AML-193 (cell line): ENCODE data around the gene CCDC90B.

Experiments
- DNase-seq, 2 experiments: peaks; one replicate each; lab custom pipeline; 2025; lab: John Stamatoyannopoulos, UW

CCDC90B gene

DNA sequence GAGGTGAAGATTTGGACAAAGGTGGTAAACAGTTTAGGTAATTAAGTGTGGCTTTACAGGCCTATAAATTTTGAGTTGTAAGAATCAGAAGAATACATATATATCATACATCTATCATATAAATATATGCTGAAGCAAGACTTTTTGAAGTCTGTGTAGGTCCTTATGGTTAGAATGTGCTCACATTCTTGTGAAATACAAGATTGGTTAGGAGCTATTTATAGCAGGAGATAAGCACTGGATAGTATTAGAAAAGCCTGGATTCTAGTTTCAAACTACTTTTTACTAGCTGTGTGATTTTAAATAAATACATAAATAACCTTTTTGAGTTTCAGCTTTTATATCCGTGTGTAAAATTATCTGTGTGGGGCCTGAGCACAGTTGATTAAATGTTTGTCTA lies 50.3 kb downstream of the CCDC90B start:
- no peak for DNase-seq

DNA sequence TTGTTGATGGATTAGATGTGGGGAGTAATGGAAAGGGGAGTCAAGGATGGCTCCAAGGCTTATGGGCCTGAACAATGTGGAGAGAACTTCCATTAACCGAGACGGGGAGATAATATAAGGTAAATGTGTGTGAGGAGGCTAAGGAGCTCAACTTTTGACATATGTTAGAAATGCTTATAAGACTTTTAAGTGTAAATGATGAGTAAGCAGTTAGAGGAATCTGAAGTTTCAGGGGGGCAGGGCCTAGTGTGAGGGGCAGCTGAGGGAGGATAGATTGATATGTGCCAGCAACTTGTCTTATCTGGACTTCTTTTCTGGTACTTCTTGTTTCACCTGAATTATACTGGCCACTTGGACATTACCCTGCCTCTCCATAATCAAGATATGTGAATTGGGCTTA lies 62.7 kb downstream of the CCDC90B start:
- no peak for DNase-seq

DNA sequence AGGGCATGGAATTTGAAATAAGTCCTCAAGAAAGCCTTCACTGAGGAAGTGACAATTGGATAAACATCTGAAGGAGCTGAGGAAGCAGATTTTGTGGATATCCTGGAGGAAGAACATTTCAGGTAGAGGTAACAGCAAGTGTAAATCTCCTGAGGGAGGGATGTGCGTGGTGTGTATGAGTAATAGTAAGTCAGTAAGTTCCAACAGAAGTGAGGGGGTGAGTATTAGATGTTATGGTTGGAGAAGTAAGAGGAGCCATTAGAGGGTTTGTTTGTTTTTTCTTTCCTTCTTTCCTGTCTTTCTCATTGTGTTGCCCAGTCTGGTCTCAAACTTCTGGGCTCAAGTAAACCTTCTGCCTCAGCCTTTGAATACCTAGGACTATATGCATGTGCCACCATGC lies 63.7 kb downstream of the CCDC90B start:
- DNase-seq: no peak

DNA sequence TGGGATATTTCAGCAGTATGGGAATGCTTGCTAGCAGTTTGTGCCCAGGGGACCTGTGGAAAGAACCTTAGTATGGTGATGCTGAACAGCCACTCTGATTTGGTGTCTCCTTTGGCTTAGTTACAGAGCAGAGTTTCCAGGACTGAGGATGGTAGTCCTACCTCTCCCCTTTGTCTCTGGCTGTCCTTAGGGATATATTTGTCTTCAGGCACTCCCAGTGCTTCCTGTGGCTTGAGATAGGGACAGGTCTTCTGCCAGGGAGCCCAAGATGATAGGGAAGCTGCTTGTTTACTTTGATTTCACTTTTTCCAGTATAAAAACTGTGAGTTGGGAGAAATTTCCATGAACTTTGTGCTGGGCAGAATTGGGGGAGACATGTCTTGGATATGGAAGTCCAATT lies 64.5 kb downstream of the CCDC90B start:
- no peak for DNase-seq

DNA sequence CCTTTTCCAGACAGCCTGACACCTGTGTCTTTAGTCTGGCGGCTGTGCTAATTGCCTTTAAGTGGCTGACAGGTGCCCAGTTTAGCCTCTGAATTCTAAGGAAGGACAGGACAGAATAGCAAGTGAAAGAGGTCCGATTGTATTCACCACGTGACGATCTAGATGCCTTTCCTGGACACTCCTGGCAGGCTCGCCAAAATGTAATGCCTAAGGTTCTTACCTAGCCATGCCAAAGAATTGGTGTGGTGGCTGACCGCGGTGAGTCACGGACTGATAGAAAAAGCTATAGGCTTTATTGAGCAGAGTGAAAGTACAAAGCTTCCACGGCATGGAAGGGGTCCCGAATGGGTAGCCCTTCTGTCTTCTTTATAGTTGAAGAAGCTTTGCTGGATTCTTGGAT lies 65.9 kb downstream of the CCDC90B start:
- no peak for DNase-seq

DNA sequence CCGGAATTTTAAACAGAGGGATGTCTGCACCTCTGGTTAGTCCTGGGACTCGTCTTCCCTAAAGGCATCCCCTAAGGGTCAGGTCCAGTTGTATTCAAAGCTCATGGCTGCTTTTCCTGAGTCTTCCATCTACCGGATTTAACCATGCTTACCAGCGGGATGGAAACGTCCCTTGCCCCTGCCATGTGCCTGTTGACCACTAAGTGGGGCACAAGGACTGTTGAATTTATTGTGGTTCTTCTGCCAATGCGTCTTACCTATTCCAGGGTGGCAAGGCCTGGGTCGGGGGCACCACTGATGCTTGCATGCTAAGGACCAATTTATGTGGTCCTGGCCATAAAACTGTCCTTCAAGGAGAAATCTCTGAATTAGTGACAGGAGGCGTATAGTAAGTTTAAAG lies 67.1 kb downstream of the CCDC90B start:
- no peak for DNase-seq
